Osteocyte (in vitro differentiated cells): ENCODE results near the gene IGSF21. TPM values are rescaled to one million over a fixed set of nuclear protein-coding genes. Genes with fewer than 3 reads are reported as not detected.
"Not testable (repeated sequence)": the region's sequence is repeated elsewhere in the genome, so short reads cannot be mapped to it uniquely, and the experiment has no call there.

Source experiments
- DNase-seq: peaks from one replicate; pipeline ENCODE4 v3.0.0; 2021; ENCODE audit warnings: mixed read lengths; ENCODE audit not compliant: unreplicated experiment; ENCODE audit errors: extremely low spot score
- H3K27ac Mint-ChIP-seq: one replicate; pipeline ENCODE4 v1.8.0; 2021; ENCODE audit warnings: mild to moderate bottlenecking, mixed read lengths; ENCODE audit not compliant: unreplicated experiment
- H3K27me3 Mint-ChIP-seq: one replicate; pipeline ENCODE4 v1.8.0; 2021; ENCODE audit warnings: mixed read lengths; ENCODE audit not compliant: unreplicated experiment
- H3K36me3 Mint-ChIP-seq: one replicate; pipeline ENCODE4 v1.8.0; 2021; ENCODE audit warnings: mixed read lengths; ENCODE audit not compliant: unreplicated experiment
- H3K4me1 Mint-ChIP-seq: one replicate; pipeline ENCODE4 v1.8.0; 2021; ENCODE audit warnings: mixed read lengths; ENCODE audit not compliant: unreplicated experiment
- H3K4me3 Mint-ChIP-seq: one replicate; pipeline ENCODE4 v1.8.0; 2021; ENCODE audit warnings: mild to moderate bottlenecking, moderate library complexity, mixed read lengths; ENCODE audit not compliant: unreplicated experiment
- H3K9me3 Mint-ChIP-seq: one replicate; pipeline ENCODE4 v1.8.0; 2021; ENCODE audit warnings: mixed read lengths; ENCODE audit not compliant: unreplicated experiment
- CTCF ChIP-seq: fragments of 200-600 bp; sonication (generic); IDR thresholded peaks from 2 replicates; pipeline ENCODE4 v1.5.0; 2021; ENCODE audit warnings: antibody characterized with exemption, mild to moderate bottlenecking, moderate library complexity
- total RNA-seq: library from RNA; stranded (reverse); gene quantifications from 2 replicates; pipeline ENCODE4 v1.2.1, GENCODE V29; 2021

Gene IGSF21
- total RNA-seq, 1 donor from 2014 or later, result not detected

DNA sequence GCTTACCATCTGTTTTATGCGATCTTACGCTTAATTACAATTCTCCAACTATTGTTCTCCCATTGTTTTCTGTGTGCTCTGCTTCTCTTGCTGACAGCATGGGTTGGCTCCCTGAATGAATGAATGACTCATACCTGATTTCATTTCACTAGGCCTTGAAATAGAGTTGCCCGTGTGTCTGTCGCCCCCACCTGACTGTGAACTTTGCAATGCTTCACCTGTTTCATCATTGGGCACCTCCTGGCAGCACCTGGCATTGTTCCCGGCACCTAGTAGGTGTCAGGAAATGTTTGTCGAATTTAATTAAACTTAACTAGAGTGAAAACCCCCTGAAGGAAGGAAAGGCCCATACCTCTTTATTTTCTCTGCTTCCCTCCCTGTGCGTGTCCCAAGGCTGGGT lies 252.7 kb downstream of the IGSF21 start:
- no peak for DNase-seq
- Mint-ChIP-seq H3K4me3 (no peak overlapping the region), H3K4me1 (no peaks in the 10 kb centered on the region), H3K9me3 (peaks cover 8% of the 10 kb centered on the region), H3K27ac (no peak overlapping the region), H3K36me3 (no peaks in the 10 kb centered on the region), H3K27me3 (no peaks in the 10 kb centered on the region)
- TF ChIP-seq CTCF, result no peak

DNA sequence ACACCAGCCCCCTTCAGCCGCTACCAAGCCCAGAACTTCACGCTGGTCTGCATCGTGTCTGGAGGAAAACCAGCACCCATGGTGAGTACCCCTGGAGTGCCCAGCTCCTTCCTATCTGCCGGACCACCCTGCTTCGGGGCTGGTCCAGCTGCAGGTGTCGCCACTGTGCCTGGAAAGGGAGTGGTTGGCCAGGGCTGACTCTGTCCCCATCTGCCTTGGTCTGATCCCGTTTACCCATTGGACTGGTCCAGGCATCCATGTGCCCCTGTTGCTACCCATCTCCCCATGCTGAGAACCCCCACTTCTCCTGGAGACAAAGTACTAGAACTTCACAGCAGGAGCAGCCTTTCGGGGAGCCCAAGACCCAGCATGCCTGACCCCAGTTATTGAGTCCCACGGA lies 254.6 kb downstream of the IGSF21 start:
- no peak for TF ChIP-seq CTCF
- Mint-ChIP-seq H3K4me3 (no peak overlapping the region), H3K36me3 (no peaks in the 10 kb centered on the region), H3K9me3 (peaks cover 19% of the 10 kb centered on the region), H3K4me1 (no peaks in the 10 kb centered on the region), H3K27ac (no peak overlapping the region), H3K27me3 (no peaks in the 10 kb centered on the region)
- no peak for DNase-seq

- Mint-ChIP-seq H3K4me3 (no peak overlapping the region), H3K4me1 (no peaks in the 10 kb centered on the region), H3K27me3 (no peaks in the 10 kb centered on the region), H3K36me3 (no peaks in the 10 kb centered on the region), H3K9me3 (peaks cover 19% of the 10 kb centered on the region), H3K27ac (no peak overlapping the region)
- TF ChIP-seq CTCF, result no peak
- DNase-seq, result no peak
Measured at GRCh38 chr1:18363436-18363835, 255.8 kb downstream of the IGSF21 start.

DNA sequence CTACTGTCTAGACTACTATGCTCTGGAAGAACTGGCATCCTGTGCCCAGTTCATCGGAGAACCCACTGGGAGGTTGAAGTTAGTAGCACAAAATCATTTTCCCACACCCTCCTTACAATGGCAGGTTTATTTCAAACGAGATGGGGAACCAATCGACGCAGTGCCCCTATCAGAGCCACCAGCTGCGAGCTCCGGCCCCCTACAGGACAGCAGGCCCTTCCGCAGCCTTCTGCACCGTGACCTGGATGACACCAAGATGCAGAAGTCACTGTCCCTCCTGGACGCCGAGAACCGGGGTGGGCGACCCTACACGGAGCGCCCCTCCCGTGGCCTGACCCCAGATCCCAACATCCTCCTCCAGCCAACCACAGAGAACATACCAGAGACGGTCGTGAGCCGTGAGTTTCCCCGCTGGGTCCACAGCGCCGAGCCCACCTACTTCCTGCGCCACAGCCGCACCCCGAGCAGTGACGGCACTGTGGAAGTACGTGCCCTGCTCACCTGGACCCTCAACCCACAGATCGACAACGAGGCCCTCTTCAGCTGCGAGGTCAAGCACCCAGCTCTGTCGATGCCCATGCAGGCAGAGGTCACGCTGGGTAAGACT lies 257.6 kb downstream of the IGSF21 start:
- H3K4me3 Mint-ChIP-seq, result no peak overlapping the region
- no peaks in the 10 kb centered on the region for H3K4me1 Mint-ChIP-seq
- H3K27ac Mint-ChIP-seq, result no peak overlapping the region
- H3K27me3 Mint-ChIP-seq, result no peaks in the 10 kb centered on the region
- H3K36me3 Mint-ChIP-seq, result no peaks in the 10 kb centered on the region
- peaks cover 29% of the 10 kb centered on the region for H3K9me3 Mint-ChIP-seq
- no peak for TF ChIP-seq CTCF
- DNase-seq, result no peak

DNA sequence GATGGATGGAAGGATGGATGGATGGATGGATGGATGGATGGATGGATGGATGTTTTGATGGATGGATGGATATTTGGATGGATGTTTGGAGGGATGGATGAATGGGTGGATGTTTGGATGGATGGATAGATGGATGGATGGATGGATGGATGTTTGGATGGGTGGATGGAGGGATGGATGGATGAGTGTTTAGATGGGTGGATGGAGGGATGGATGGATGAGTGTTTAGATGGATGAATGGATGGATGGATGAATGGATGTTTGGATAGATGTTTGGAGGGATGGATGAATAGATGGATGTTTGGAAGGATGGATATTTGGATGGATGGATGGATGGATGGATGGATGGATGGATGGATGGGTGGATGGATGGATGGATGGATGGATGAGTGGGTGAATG lies 264.9 kb downstream of the IGSF21 start:
- not testable (repeated sequence) for H3K27ac Mint-ChIP-seq, H3K4me3 Mint-ChIP-seq, H3K36me3 Mint-ChIP-seq, H3K4me1 Mint-ChIP-seq, DNase-seq, H3K27me3 Mint-ChIP-seq
- peaks cover 36% of the 10 kb centered on the region for H3K9me3 Mint-ChIP-seq

GRCh38 chr1:18373151-18373550 lies 265.6 kb downstream of the IGSF21 start:
- H3K27me3 Mint-ChIP-seq, result no peaks in the 10 kb centered on the region
- H3K9me3 Mint-ChIP-seq, result peaks cover 36% of the 10 kb centered on the region
- no peak overlapping the region for H3K27ac Mint-ChIP-seq
- H3K4me3 Mint-ChIP-seq, result no peak overlapping the region
- no peak for TF ChIP-seq CTCF
- H3K4me1 Mint-ChIP-seq, result no peaks in the 10 kb centered on the region
- H3K36me3 Mint-ChIP-seq, result no peaks in the 10 kb centered on the region
- DNase-seq, result no peak
